NK-92 (cell line): ENCODE data around the gene ARL2BP.
"Not testable (repeated sequence)": the region's sequence is repeated elsewhere in the genome, so short reads cannot be mapped to it uniquely, and the experiment has no call there.

ENCODE experiments used
- DNase-seq: peaks from one replicate; lab custom pipeline; 2025; ENCODE audit not compliant: unreplicated experiment; lab: John Stamatoyannopoulos, UW

Gene ARL2BP

GRCh38 chr16:57244767-57245471, at the start of gene ARL2BP:
Gene ARL2BP, plus strand, starts transcription at chr16:57245259. Its CDS starts 109 bp downstream, at chr16:57245368.
- peak; percentile 89 for DNase-seq

GRCh38 chr16:57196286-57196685, 48.8 kb upstream of the ARL2BP start:
- DNase-seq: no peak

- DNase-seq: no peak
Measured at GRCh38 chr16:57196753-57197152, 48.3 kb upstream of the ARL2BP start.

GRCh38 chr16:57200321-57200720, 44.7 kb upstream of the ARL2BP start:
- DNase-seq: not testable (repeated sequence)

- DNase-seq: not testable (repeated sequence)
Measured at GRCh38 chr16:57200926-57201325, 44.1 kb upstream of the ARL2BP start.

- DNase-seq: no peak
Measured at GRCh38 chr16:57202095-57202886, 42.8 kb upstream of the ARL2BP start.

GRCh38 chr16:57203451-57203850, 41.6 kb upstream of the ARL2BP start:
- DNase-seq: no peak

GRCh38 chr16:57204675-57205074, 40.4 kb upstream of the ARL2BP start:
- DNase-seq: no peak

GRCh38 chr16:57208926-57209325, 36.1 kb upstream of the ARL2BP start:
- DNase-seq: no peak

GRCh38 chr16:57209780-57210179, 35.3 kb upstream of the ARL2BP start:
- DNase-seq: no peak

GRCh38 chr16:57213462-57213861, 31.6 kb upstream of the ARL2BP start:
- DNase-seq: no peak

GRCh38 chr16:57216968-57217367, 28.1 kb upstream of the ARL2BP start:
- no peak for DNase-seq

GRCh38 chr16:57223057-57223456, 22.0 kb upstream of the ARL2BP start:
- no peak for DNase-seq

GRCh38 chr16:57224651-57225335, 20.3 kb upstream of the ARL2BP start:
- DNase-seq: no peak

- DNase-seq: no peak
Measured at GRCh38 chr16:57225978-57226377, 19.1 kb upstream of the ARL2BP start.

GRCh38 chr16:57226701-57227621, 18.1 kb upstream of the ARL2BP start:
- no peak for DNase-seq

- no peak for DNase-seq
Measured at GRCh38 chr16:57229079-57229478, 16.0 kb upstream of the ARL2BP start.

GRCh38 chr16:57231821-57232350, 13.2 kb upstream of the ARL2BP start:
- no peak for DNase-seq

GRCh38 chr16:57233944-57234706, 10.9 kb upstream of the ARL2BP start:
- no peak for DNase-seq

GRCh38 chr16:57234707-57235092, 10.4 kb upstream of the ARL2BP start:
- DNase-seq: no peak
